Neural progenitor cell (in vitro differentiated cells): ENCODE measurements around the gene KIAA0825. TPM values are rescaled to one million over a fixed set of nuclear protein-coding genes. Genes with fewer than 3 reads are reported as not detected.

ENCODE experiments used
- DNase-seq: peaks from one replicate; pipeline ENCODE4 v3.0.0-alpha.2; 2016; ENCODE audit warnings: low spot score
- H2AFZ ChIP-seq: fragments of 200-600 bp; sonication (generic); replicated peaks from 2 replicates; pipeline ENCODE4 v1.6.1; 2016; ENCODE audit warnings: antibody characterized with exemption
- H3F3A ChIP-seq: fragments of 200-600 bp; sonication (generic); 2 replicates; pipeline ENCODE4 v1.6.1; 2016; ENCODE audit warnings: antibody characterized with exemption, low read depth
- H3K27ac ChIP-seq: fragments of 200-600 bp; sonication (generic); 2 replicates; pipeline ENCODE4 v1.5.1; 2016; ENCODE audit warnings: mild to moderate bottlenecking
- H3K27me3 ChIP-seq: fragments of 200-600 bp; sonication (generic); 2 replicates; pipeline ENCODE4 v1.6.1; 2016; ENCODE audit warnings: mild to moderate bottlenecking, moderate library complexity
- H3K36me3 ChIP-seq: fragments of 200-600 bp; sonication (generic); 2 replicates; pipeline ENCODE4 v1.5.1; 2016
- H3K4me1 ChIP-seq: fragments of 200-600 bp; sonication (generic); 2 replicates; pipeline ENCODE4 v1.6.1; 2016; ENCODE audit warnings: mixed run types
- H3K4me2 ChIP-seq: fragments of 200-600 bp; sonication (generic); 2 replicates; pipeline ENCODE4 v1.6.1; 2016
- H3K4me3 ChIP-seq: fragments of 200-600 bp; sonication (generic); 2 replicates; pipeline ENCODE4 v1.5.1; 2016
- H3K79me2 ChIP-seq: fragments of 200-600 bp; sonication (generic); 2 replicates; pipeline ENCODE4 v1.6.1; 2016; ENCODE audit warnings: low read depth
- H3K9ac ChIP-seq: fragments of 200-600 bp; sonication (generic); 2 replicates; pipeline ENCODE4 v1.6.1; 2016
- H3K9me3 ChIP-seq: fragments of 200-600 bp; sonication (generic); 2 replicates; pipeline ENCODE4 v1.5.1; 2016; ENCODE audit warnings: low read depth
- H4K20me1 ChIP-seq: fragments of 200-600 bp; sonication (generic); 2 replicates; pipeline ENCODE4 v1.6.1; 2016; ENCODE audit warnings: low read depth
- H3K27ac Mint-ChIP-seq: 3 replicates; pipeline ENCODE4 v1.8.0; 2021; ENCODE audit warnings: mixed read lengths
- H3K27me3 Mint-ChIP-seq: 2 replicates; pipeline ENCODE4 v1.8.0; 2022; ENCODE audit warnings: low read depth, mild to moderate bottlenecking, inconsistent platforms, moderate library complexity, mixed read lengths; ENCODE audit not compliant: insufficient read depth
- H3K36me3 Mint-ChIP-seq: 3 replicates; pipeline ENCODE4 v1.8.0; 2021; ENCODE audit warnings: mixed read lengths
- H3K4me1 Mint-ChIP-seq: 3 replicates; pipeline ENCODE4 v1.8.0; 2021; ENCODE audit warnings: mixed read lengths
- H3K4me3 Mint-ChIP-seq: 3 replicates; pipeline ENCODE4 v1.8.0; 2021; ENCODE audit warnings: mild to moderate bottlenecking, moderate library complexity, mixed read lengths
- H3K9me3 Mint-ChIP-seq: 3 replicates; pipeline ENCODE4 v1.8.0; 2020; ENCODE audit warnings: mixed read lengths
- EZH2 ChIP-seq: fragments of 200-600 bp; sonication (generic); IDR thresholded peaks from 2 replicates; pipeline ENCODE4 v1.6.1; 2017; ENCODE audit warnings: antibody characterized with exemption, mild to moderate bottlenecking, moderate library complexity
- EZH2phosphoT487 ChIP-seq: fragments of 200-600 bp; sonication (generic); IDR thresholded peaks from 2 replicates; pipeline ENCODE4 v1.6.1; 2017; ENCODE audit warnings: antibody characterized with exemption
- total RNA-seq: library from RNA; depleted of rRNA; stranded (reverse); fragments of >200 nt; gene quantifications from 2 replicates; pipeline ENCODE4 v1.2.3, GENCODE V29; 2015; ENCODE audit warnings: low replicate concordance
- TF ChIP-seq, protein P1 (sequence below): fragments of 200-600 bp; sonication (generic); IDR thresholded peaks from 2 replicates; pipeline ENCODE4 v1.5.1; 2017; ENCODE audit warnings: antibody characterized with exemption, mild to moderate bottlenecking

KIAA0825 gene
- total RNA-seq, 1 donor from 2014 or later = 3.7 TPM

DNA sequence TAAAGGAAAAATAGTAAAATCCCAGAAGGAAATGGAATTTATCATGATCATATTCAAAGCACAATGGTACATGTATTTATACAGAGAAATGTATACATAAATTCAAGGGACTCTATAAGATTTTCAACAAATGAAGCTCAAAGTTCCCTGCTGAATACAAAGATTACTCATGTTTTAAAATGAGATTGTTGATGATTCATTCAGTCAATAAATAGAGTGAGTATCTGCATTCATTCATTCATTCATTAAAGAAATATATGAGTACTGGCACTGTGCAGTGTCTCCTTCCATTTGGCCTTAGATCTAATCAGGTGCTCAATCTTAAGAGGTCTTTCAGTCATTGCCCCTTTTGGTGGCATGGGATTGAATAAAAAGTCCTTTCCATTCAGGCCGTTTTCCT, 310.0 kb downstream of the KIAA0825 start:
- Histone ChIP-seq H3K79me2 (no peaks in the 10 kb centered on the region), H3K4me3 (no peak overlapping the region), H2AFZ (no peak overlapping the region), H3F3A (no peaks in the 10 kb centered on the region), H3K36me3 (no peaks in the 10 kb centered on the region), H3K4me1 (peaks cover 11% of the 10 kb centered on the region), H3K9ac (no peak overlapping the region), H3K4me2 (no peak overlapping the region), H4K20me1 (no peaks in the 10 kb centered on the region), H3K9me3 (no peaks in the 10 kb centered on the region), H3K27me3 (no peaks in the 10 kb centered on the region), H3K27ac (no peak overlapping the region)
- Mint-ChIP-seq H3K27me3 (no peaks in the 10 kb centered on the region), H3K4me1 (peaks cover 12% of the 10 kb centered on the region), H3K36me3 (no peaks in the 10 kb centered on the region), H3K27ac (no peak overlapping the region), H3K4me3 (no peak overlapping the region), H3K9me3 (no peaks in the 10 kb centered on the region)
- TF ChIP-seq EZH2phosphoT487 (no peak), EZH2 (no peak)
- TF ChIP-seq, protein P1, sequence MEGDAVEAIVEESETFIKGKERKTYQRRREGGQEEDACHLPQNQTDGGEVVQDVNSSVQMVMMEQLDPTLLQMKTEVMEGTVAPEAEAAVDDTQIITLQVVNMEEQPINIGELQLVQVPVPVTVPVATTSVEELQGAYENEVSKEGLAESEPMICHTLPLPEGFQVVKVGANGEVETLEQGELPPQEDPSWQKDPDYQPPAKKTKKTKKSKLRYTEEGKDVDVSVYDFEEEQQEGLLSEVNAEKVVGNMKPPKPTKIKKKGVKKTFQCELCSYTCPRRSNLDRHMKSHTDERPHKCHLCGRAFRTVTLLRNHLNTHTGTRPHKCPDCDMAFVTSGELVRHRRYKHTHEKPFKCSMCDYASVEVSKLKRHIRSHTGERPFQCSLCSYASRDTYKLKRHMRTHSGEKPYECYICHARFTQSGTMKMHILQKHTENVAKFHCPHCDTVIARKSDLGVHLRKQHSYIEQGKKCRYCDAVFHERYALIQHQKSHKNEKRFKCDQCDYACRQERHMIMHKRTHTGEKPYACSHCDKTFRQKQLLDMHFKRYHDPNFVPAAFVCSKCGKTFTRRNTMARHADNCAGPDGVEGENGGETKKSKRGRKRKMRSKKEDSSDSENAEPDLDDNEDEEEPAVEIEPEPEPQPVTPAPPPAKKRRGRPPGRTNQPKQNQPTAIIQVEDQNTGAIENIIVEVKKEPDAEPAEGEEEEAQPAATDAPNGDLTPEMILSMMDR = no peak
- no peak for DNase-seq

GRCh38 chr5:94304146-94304545, 314.3 kb downstream of the KIAA0825 start:
- H3K36me3 ChIP-seq = no peaks in the 10 kb centered on the region
- no peaks in the 10 kb centered on the region for H3K27me3 ChIP-seq
- H3K79me2 ChIP-seq = no peaks in the 10 kb centered on the region
- TF ChIP-seq EZH2phosphoT487 (no peak), EZH2 (no peak)
- TF ChIP-seq, protein P1 = no peak
- H3K4me2 ChIP-seq = no peak overlapping the region
- H3K9ac ChIP-seq = no peak overlapping the region
- peaks cover 3% of the 10 kb centered on the region for H3K4me1 Mint-ChIP-seq
- no peaks in the 10 kb centered on the region for H3K9me3 ChIP-seq
- H4K20me1 ChIP-seq = no peaks in the 10 kb centered on the region
- H2AFZ ChIP-seq = no peak overlapping the region
- no peak overlapping the region for H3K4me3 ChIP-seq
- no peak overlapping the region for H3K27ac ChIP-seq
- no peak for DNase-seq
- H3F3A ChIP-seq = no peaks in the 10 kb centered on the region
- no peaks in the 10 kb centered on the region for H3K27me3 Mint-ChIP-seq
- H3K9me3 Mint-ChIP-seq = no peaks in the 10 kb centered on the region
- no peaks in the 10 kb centered on the region for H3K36me3 Mint-ChIP-seq
- no peak overlapping the region for H3K27ac Mint-ChIP-seq
- H3K4me3 Mint-ChIP-seq = no peak overlapping the region
- peaks cover 2% of the 10 kb centered on the region for H3K4me1 ChIP-seq

DNA sequence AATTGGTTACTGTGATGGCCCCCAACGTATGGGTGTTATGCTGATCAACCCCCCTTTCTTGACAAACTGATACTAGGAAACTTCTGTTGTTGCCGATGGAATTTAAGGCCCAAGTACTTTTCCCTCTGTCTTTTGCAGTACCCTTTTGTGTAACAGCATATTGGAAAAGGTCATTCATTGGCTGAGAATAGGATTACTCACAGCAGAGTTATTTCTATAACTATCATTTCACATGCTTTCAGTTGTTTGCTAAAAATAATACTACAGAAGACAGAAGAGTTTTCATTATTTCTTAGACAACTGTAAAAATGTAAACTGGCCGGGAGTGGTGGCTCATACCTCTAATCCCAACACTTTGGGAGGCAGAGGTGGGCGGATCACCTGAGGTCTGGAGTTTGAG, 329.5 kb downstream of the KIAA0825 start:
- no peaks in the 10 kb centered on the region for H3K9me3 ChIP-seq
- no peak for DNase-seq
- H3K4me1 Mint-ChIP-seq = no peaks in the 10 kb centered on the region
- no peaks in the 10 kb centered on the region for H3F3A ChIP-seq
- H3K27ac Mint-ChIP-seq = no peak overlapping the region
- no peak overlapping the region for H3K4me3 ChIP-seq
- no peak overlapping the region for H3K9ac ChIP-seq
- no peaks in the 10 kb centered on the region for H3K36me3 ChIP-seq
- no peak overlapping the region for H2AFZ ChIP-seq
- no peaks in the 10 kb centered on the region for H3K79me2 ChIP-seq
- no peak overlapping the region for H3K4me2 ChIP-seq
- H3K4me1 ChIP-seq = no peaks in the 10 kb centered on the region
- TF ChIP-seq EZH2phosphoT487 = no peak
- TF ChIP-seq, protein P1 = no peak
- TF ChIP-seq EZH2 = no peak
- H3K4me3 Mint-ChIP-seq = no peak overlapping the region
- H3K9me3 Mint-ChIP-seq = peaks cover 12% of the 10 kb centered on the region
- no peaks in the 10 kb centered on the region for H3K27me3 Mint-ChIP-seq
- H4K20me1 ChIP-seq = no peaks in the 10 kb centered on the region
- no peaks in the 10 kb centered on the region for H3K36me3 Mint-ChIP-seq
- no peak overlapping the region for H3K27ac ChIP-seq
- no peaks in the 10 kb centered on the region for H3K27me3 ChIP-seq

GRCh38 chr5:94285984-94286383, 332.4 kb downstream of the KIAA0825 start:
- H3K4me2 ChIP-seq = no peak overlapping the region
- no peaks in the 10 kb centered on the region for H3K9me3 ChIP-seq
- H4K20me1 ChIP-seq = no peaks in the 10 kb centered on the region
- H3K27ac ChIP-seq = no peak overlapping the region
- no peaks in the 10 kb centered on the region for H3F3A ChIP-seq
- peaks cover 2% of the 10 kb centered on the region for H3K4me1 Mint-ChIP-seq
- TF ChIP-seq EZH2 (no peak), EZH2phosphoT487 (no peak)
- TF ChIP-seq, protein P1 = no peak
- no peaks in the 10 kb centered on the region for H3K79me2 ChIP-seq
- H3K9me3 Mint-ChIP-seq = no peaks in the 10 kb centered on the region
- H3K36me3 ChIP-seq = no peaks in the 10 kb centered on the region
- H3K9ac ChIP-seq = no peak overlapping the region
- H3K27me3 ChIP-seq = no peaks in the 10 kb centered on the region
- no peak for DNase-seq
- no peaks in the 10 kb centered on the region for H3K36me3 Mint-ChIP-seq
- H2AFZ ChIP-seq = no peak overlapping the region
- H3K27me3 Mint-ChIP-seq = no peaks in the 10 kb centered on the region
- H3K4me3 ChIP-seq = no peak overlapping the region
- H3K4me3 Mint-ChIP-seq = no peak overlapping the region
- H3K27ac Mint-ChIP-seq = no peak overlapping the region
- peaks cover 8% of the 10 kb centered on the region for H3K4me1 ChIP-seq
